Kidney (tissue), 14 donors: ENCODE measurements around the gene PFKFB3. TPM values are rescaled to one million over a fixed set of nuclear protein-coding genes. Genes with fewer than 3 reads are reported as not detected.
A peak's percentile ranks its signal among the peaks of the same experiment; 100 is the strongest.

Experiments used
- DNase-seq, 5 donors: peaks; one replicate each; pipeline ENCODE4 v3.0.0-alpha.2; 2013 to 2020
- FAIRE-seq: peaks from 2 replicates; lab custom pipeline; 2012; peaks lifted over from hg19 to GRCh38; lab: Jason Lieb, UNC
- H3K27ac ChIP-seq, 2 donors: one replicate each; pipeline ENCODE4 v1.7.0; 2013; ENCODE audit warnings: low read depth in 2 of 2, low read length in 2 of 2, inconsistent platforms in 1 of 2
- H3K27me3 ChIP-seq: one replicate; pipeline ENCODE4 v1.7.1; 2013; ENCODE audit warnings: low read length, inconsistent platforms; ENCODE audit not compliant: control insufficient read depth, insufficient read depth
- H3K36me3 ChIP-seq, 3 donors: one replicate each; pipeline versions ENCODE4 v1.7.0 to v1.7.1; 2013; ENCODE audit warnings: low read length in 3 of 3, control low read depth in 1 of 3, inconsistent platforms in 1 of 3; ENCODE audit not compliant: insufficient read depth in 3 of 3, control insufficient read depth in 2 of 3
- H3K4me1 ChIP-seq, 3 donors: one replicate each; pipeline versions ENCODE4 v1.7.0 to v1.7.1; 2013; ENCODE audit warnings: low read length in 3 of 3, inconsistent platforms in 1 of 3, low read depth in 1 of 3; ENCODE audit not compliant: control insufficient read depth in 2 of 3, insufficient read depth in 2 of 3
- H3K4me3 ChIP-seq, 3 donors: one replicate each; pipeline versions ENCODE4 v1.7.0 to v1.8.1; 2013; ENCODE audit warnings: low read length in 3 of 3, control low read depth in 1 of 3, inconsistent platforms in 1 of 3
- H3K9ac ChIP-seq, 3 donors: one replicate each; pipeline versions ENCODE4 v1.7.0 to v1.7.1; 2013; ENCODE audit warnings: low read length in 3 of 3, control low read depth in 1 of 3, inconsistent platforms in 1 of 3
- H3K9me3 ChIP-seq, 3 donors: one replicate each; pipeline versions ENCODE4 v1.7.0 to v1.7.1; 2013; ENCODE audit warnings: low read length in 3 of 3, control low read depth in 1 of 3, inconsistent platforms in 1 of 3; ENCODE audit not compliant: control insufficient read depth in 2 of 3, insufficient read depth in 1 of 3
- intact Hi-C: fragments of 100-400 bp; cut with DNase I; formaldehyde crosslinking; loops from one replicate; pipeline ENCODE4 v1.11.1; 2022
- polyA plus RNA-seq: library from polyadenylated mRNA; stranded (reverse); fragments of 350-450 nt; fragmentation: Illumina TruSeq; extraction: RNeasy Lipid Tissue Mini Kit (QIAGEN cat#74804); gene quantifications from one replicate; pipeline ENCODE4 v1.2.3, GENCODE V29; 2014; ENCODE audit warnings: low read depth, low replicate concordance; ENCODE audit not compliant: insufficient read depth
- total RNA-seq: library from RNA; stranded (reverse); fragmentation: NEBNext Ultra II Directional; extraction: Animal tissue kit (Norgen Biotek cat#: 25700); gene quantifications from one replicate; pipeline ENCODE4 v1.2.1, GENCODE V29; 2021
- TF ChIP-seq, protein P1 (sequence below): IDR thresholded peaks from 3 replicates; pipeline ENCODE4 v1.5.1; 2012; ENCODE audit warnings: mild to moderate bottlenecking, moderate library complexity, borderline replicate concordance; ENCODE audit not compliant: insufficient read depth; ENCODE audit errors: extremely low read depth
- donor health status: control.
- donor health status: control.
- donor health status: control.
- donor health status: control.
- donor health status: control.
- donor health status: DM: yes; HTN: yes; CAD: no.
- donor health status: Normal renal cell carcinoma (clear cell type).

PFKFB3 gene
- total and polyA plus RNA-seq, 2 donors from 2014 or later = 34.9 to 141 TPM

DNA sequence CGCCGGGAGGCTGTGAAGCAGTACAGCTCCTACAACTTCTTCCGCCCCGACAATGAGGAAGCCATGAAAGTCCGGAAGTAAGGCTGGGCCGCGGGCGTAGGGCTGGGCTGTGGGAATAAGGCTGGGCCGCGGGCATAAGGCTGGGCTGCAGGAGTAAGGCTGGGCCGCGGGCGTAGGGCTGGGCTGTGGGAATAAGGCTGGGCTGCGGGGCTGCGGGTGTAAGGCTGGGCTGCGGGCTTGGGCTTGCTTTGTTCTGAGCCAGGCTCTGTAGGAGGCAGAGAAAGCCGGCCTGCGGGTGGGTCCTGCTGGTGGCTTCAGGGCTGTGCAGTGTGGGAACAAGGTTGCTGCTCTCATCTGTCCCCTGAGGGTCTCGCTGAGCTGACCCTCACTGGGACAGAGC is 12.5 kb downstream of the PFKFB3 start:
- Histone ChIP-seq H3K4me1 (peaks cover 0 to 6% (median 0%) of the 10 kb centered on the region in 3 donors), H3K27me3 (no peaks in the 10 kb centered on the region), H3K27ac (no peak overlapping the region), H3K9ac (no peak overlapping the region), H3K36me3 (peaks cover 0 to 21% (median 13%) of the 10 kb centered on the region in 3 donors), H3K4me3 (no peak overlapping the region), H3K9me3 (no peaks in the 10 kb centered on the region)
- intact Hi-C loops = no loop called here
- no peak for FAIRE-seq
- TF ChIP-seq, protein P1, sequence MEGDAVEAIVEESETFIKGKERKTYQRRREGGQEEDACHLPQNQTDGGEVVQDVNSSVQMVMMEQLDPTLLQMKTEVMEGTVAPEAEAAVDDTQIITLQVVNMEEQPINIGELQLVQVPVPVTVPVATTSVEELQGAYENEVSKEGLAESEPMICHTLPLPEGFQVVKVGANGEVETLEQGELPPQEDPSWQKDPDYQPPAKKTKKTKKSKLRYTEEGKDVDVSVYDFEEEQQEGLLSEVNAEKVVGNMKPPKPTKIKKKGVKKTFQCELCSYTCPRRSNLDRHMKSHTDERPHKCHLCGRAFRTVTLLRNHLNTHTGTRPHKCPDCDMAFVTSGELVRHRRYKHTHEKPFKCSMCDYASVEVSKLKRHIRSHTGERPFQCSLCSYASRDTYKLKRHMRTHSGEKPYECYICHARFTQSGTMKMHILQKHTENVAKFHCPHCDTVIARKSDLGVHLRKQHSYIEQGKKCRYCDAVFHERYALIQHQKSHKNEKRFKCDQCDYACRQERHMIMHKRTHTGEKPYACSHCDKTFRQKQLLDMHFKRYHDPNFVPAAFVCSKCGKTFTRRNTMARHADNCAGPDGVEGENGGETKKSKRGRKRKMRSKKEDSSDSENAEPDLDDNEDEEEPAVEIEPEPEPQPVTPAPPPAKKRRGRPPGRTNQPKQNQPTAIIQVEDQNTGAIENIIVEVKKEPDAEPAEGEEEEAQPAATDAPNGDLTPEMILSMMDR = no peak
- DNase-seq = peak in 1 of 5 donors; percentile 64

GRCh38 chr10:6215683-6216484 is 13.2 kb downstream of the PFKFB3 start:
- TF ChIP-seq, protein P1 = no peak
- Histone ChIP-seq H3K4me3 (no peak overlapping the region), H3K9me3 (no peaks in the 10 kb centered on the region), H3K27me3 (no peaks in the 10 kb centered on the region), H3K9ac (no peak overlapping the region), H3K27ac (no peak overlapping the region), H3K36me3 (peaks cover under 1 to 27% (median 13%) of the 10 kb centered on the region in 3 donors), H3K4me1 (peaks cover 0 to 6% (median 0%) of the 10 kb centered on the region in 3 donors)
- intact Hi-C loops = no loop called here
- DNase-seq = peak in 1 of 5 donors; percentile 52
- FAIRE-seq = no peak

DNA sequence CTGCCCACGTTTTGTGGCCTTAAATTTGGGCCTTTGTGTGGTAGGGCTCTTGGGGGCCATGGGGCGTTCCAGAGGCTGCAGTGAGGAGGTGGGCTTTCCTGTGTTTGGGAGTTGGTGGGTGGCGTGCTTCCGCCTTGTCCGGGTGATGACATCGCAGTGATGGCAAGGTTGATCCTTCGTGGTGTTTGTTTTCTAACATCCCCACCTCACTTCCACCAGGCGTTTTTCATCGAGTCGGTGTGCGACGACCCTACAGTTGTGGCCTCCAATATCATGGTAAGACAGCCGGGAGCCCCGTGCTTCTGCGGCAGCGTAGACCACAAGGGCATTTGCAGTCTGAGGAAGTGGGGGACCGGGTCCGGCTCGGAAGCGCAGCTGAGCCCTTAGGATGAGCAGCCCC is 14.2 kb downstream of the PFKFB3 start:
- H3K9ac ChIP-seq = no peak overlapping the region
- no peak overlapping the region for H3K27ac ChIP-seq
- no peak for DNase-seq
- no peak overlapping the region for H3K4me3 ChIP-seq
- TF ChIP-seq, protein P1 = no peak
- no peaks in the 10 kb centered on the region for H3K27me3 ChIP-seq
- intact Hi-C loops = no loop called here
- H3K36me3 ChIP-seq = peaks cover 2 to 32% (median 13%) of the 10 kb centered on the region in 3 donors
- H3K4me1 ChIP-seq = no peaks in the 10 kb centered on the region
- no peak for FAIRE-seq
- H3K9me3 ChIP-seq = no peaks in the 10 kb centered on the region
